NOMO-1 (cell line): ENCODE measurements around the gene GPC5.

Experiments used
- DNase-seq, 2 experiments: peaks; one replicate each; lab custom pipeline; 2025; ENCODE audit not compliant: unreplicated experiment in 2 of 2; lab: John Stamatoyannopoulos, UW

The GPC5 gene

GRCh38 chr13:91450913-91451312 is 52.5 kb downstream of the GPC5 start:
- DNase-seq: no peak

DNA sequence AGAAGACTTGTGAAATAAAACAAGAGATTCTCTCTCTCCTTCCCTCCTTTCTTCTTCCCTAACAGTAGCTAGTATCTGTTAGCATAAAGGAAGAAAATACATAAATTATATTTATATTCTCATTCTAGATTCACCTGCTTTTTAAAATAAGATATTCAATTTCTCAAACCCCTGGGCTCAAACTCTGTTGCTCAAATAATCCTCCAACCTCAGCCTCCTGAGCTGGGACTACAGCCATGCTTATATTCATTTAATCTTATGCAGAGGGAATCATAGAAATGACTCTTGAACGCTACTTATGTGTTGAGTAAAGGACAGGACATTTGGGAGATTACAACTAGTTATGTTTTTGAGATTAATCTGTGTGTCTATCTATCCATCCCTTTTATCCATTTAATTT is 56.2 kb downstream of the GPC5 start:
- DNase-seq: no peak

- DNase-seq: no peak
Observed at GRCh38 chr13:91456837-91457236, 58.4 kb downstream of the GPC5 start.

DNA sequence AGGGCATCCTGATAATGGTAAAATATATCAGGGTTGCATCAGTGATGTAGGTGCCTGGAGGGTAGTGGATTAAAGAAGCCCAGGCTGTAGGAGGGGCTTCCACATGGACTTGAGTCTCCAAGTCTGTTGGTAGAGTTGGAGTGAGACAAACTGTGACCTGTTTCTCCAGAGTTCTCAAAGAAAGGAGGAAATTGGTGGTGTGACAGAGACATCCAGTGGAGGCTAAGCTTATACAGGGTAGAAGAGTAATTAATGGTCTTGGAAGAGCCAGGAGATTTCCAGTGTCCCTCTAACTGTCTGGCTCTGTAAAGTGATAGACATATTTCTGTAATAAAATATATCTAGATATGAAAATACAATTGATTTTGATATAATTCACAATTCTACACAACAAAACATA is 61.1 kb downstream of the GPC5 start:
- no peak for DNase-seq

DNA sequence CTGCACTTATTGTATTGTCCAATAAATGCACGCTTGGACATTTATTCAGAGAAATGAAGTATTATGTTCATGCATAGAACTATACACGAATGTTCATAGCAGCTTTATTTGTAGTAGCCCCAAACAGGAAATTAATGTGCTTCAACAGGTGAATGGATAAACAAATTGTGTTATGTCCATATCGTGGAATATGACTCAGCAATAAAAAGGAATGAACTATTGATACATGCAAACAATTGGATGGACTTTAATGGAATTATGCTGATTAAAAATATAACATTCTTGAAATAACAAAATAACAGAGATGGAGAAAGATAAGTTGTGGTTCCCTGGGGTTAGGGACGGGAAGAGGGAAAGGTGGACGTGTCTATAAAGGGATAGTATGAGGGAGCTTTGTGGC is 65.9 kb downstream of the GPC5 start:
- no peak for DNase-seq

- DNase-seq: no peak
Observed at GRCh38 chr13:91467236-91467635, 68.8 kb downstream of the GPC5 start.

DNA sequence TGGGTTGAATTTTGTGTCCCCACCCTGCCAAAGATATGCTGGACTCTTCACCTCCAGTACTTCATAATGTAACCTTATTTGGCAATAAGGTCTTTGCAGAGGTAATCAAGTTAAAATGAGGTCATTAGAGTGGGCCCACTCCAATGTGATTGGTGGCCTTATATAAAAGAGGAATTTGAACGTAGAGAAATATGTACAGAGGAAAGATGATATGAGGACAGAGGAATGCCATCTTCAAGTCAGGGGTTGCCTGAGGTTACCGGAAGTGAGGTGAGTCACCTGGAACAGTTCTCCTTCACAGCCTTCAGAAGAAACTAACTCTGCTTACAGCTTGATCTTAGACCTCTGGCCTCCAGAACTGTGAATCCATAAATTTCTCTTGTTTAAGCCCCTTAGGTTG is 69.9 kb downstream of the GPC5 start:
- no peak for DNase-seq

- no peak for DNase-seq
Observed at GRCh38 chr13:91470084-91470621, 71.7 kb downstream of the GPC5 start.

DNA sequence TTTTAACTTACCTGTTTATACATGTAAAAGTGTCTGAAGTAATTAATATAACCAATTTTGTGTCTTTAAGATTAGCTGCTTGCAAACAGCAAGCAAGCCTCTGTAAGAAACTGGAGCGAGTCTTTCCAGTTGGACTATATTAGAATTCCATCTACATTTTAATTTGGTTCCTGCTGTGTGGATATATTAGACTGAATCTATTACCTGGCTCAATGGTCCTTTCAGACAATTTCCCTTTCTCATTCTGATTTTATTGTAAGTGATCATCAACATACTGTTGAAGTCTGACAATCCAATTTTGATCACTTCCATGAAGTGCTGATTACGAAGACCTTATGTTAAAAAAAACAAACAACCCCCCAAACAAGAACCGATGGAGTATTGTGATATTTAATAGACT is 72.3 kb downstream of the GPC5 start:
- DNase-seq: no peak

DNA sequence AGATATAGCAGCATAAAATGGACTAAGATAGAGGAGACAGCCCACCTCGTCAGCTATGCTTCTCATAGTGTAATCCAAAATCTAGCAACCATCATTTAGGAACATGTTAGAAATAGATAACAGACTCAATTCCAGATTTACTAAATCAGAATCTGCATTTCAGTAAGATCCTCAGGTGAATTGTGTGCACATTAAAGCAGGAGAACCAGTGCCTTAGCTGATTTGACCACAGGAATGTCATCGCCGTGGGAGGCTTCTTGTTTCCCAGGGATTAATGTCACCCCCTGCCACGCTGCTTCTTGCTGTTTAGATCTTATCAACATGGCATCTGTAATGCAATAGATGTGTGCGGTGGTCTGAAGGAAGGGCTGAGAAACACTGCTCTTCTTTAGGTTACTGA is 84.0 kb downstream of the GPC5 start:
- DNase-seq: no peak

DNA sequence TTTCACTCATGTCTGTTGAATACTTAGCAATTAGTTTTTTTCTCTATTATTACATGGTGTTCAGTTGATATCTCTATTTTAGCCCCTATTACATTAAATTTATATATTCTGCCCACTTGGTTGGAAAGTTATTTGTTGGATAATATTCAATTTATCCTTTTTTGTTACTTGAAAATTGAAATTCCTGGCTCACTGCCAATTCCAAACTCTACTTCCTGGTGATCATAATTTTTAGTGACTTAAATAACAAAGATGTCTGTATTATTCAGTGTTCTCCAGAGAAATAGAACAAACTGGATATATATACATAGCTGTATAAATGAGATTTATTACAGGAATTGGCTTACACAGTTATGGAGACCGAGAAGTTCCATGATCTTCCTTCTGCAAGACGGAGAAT is 93.6 kb downstream of the GPC5 start:
- DNase-seq: no peak

DNA sequence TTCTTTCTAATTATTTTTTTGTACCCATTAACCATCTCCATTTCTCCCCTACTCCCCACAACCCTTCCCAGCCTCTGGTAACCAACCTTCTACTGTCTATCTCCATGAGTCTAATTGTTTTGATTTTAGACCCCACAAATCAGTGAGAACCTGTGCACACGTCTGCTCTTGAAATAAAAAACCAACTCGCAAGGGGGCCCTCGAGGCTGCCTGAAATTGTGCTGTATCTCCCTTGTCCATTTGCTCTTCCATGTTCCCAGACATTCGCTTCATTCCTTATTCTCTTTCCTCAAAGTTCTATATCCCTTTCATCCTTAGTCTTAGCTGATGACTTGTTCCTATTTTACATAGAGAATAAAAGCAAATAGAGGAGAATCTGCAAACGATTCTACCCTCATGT is 95.0 kb downstream of the GPC5 start:
- no peak for DNase-seq

DNA sequence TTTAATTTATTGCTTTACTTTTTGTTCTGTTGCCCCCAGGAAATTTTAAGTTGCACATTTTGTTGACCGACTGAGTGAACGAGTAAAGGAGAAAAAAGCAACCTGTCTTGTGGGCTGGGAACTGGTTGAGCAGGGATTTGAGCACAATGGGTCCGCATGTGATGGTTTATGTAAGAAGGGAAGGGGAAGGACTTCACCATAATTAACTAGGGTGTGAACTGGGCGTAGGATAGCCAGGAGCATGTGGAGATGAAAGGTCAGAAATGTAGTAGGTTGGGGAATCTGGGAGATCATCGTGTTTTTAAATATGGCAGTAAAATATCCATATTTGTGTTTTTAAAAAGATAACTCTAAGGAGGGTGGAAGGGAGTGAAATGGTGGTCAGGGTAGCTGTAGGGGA is 99.9 kb downstream of the GPC5 start:
- DNase-seq: no peak

- no peak for DNase-seq
Observed at GRCh38 chr13:91504216-91504615, 105.8 kb downstream of the GPC5 start.

DNA sequence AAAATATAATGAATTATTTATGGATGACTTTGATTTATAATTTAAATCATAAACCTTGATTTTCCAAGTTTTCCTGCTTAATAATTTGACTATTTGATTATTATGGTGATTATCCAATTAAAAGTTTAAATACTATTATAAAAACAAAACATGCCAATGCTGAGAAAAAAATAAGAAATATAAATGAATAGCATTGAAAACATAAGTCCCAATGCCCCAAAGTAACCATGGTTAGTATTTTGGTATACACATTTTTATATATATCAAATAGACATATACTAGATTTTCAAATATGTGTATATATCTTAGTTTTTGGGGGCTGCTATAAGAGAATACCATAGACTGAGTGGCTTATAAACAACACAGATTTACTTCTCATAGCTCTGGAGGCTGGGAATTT is 108.3 kb downstream of the GPC5 start:
- no peak for DNase-seq

- no peak for DNase-seq
Observed at GRCh38 chr13:91510058-91510457, 111.6 kb downstream of the GPC5 start.

- DNase-seq: no peak
Observed at GRCh38 chr13:91513790-91514189, 115.4 kb downstream of the GPC5 start.

GRCh38 chr13:91516799-91517198 is 118.4 kb downstream of the GPC5 start:
- no peak for DNase-seq

DNA sequence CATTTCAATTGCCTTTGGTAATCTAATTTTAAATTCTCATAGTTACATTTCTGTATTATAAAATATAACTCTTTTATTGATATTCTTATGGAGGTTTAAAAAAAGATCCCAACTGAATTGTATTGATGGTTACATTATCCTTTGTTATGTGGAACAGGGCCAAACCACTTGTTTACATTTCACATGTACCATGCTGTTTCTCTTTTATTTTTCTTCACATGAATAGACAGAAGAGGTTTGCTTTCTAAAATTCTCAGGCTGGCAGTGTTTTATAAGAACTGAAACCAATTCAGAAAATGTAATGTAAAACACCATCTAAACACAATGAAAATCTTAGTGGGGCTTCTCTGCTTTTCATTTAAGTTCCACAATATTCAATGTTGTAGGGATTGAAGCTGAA is 122.5 kb downstream of the GPC5 start:
- DNase-seq: no peak

DNA sequence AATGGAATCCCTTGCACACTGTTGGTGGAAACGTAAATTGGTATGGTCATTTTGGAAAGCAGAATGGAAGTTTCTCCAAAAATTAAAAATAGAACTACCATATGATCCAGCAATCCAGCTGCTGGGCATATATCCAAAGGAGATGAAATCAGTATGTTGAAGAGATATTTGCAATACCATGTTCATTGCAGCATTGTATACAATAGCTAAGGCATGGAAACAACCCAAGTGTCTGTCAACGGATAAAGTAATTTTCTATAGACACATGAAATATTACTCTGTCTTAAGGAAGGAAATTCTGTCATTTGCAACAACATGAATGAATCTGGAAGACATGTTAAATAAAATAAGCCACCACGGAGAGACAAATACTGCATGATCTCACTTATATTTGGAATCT is 124.7 kb downstream of the GPC5 start:
- DNase-seq: no peak

- DNase-seq: no peak
Observed at GRCh38 chr13:91526543-91527033, 128.2 kb downstream of the GPC5 start.

DNA sequence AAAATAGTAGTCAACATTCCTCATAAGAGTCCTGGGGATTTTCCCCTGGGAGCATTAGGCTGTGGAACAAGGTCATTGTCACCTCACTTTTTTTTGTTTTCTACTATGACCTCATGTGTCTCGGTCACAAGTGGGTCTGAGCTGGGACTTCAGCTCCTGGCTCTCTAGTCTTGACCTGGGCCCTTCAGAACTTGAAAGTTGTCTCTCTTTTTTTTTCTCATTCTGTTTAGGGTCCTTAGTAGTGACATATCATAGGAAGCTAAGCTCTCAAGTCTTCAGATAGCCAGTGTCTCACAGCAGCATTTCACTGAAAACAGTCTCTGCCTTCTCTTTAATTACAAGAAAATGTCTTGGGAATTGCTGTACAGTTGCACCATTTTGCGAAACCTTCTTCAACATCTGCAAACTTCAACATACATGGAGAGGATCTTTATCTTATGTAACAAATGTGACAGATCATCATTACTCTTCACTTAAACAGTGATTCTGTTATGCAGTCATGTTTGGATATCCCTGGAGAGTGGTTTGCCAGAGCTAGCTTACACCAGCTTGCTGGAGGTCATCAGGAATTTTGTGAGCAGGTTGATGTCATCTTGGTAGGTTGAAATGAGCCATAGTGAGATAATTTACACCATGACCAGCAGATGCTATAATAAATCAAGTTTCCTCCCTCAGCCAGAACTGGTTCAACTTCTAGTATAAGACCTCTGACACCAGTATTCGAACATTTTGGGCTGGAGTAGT is 131.5 kb downstream of the GPC5 start:
- no peak for DNase-seq

DNA sequence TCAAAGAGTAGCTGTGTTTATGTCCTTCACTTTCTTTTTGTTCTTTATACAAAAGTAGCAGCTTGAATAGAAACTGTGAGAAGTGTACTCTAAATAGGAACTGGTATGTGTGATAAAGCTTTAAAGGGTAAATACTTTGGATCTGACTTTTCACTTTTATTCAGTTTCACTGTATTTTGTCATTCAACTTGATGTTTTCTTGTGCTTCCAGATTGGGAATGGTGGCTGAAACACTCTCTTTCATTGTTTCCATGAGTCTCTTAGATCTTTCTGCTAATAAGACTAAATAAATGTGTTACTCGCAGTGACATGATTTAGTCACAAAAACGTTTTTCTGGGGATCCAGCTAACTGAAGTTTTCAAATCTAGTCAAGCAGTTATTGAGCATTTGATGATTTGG is 133.2 kb downstream of the GPC5 start:
- DNase-seq: no peak
